Lower leg skin (tissue), 3 donors: ENCODE measurements around the gene PDZRN4.

Experiments used
- POLR2A ChIP-seq, 2 donors: fragments of 450-650 bp; IDR thresholded peaks; one replicate each; pipeline ENCODE4 v1.6.1; 2016 to 2017; ENCODE audit warnings: antibody characterized with exemption in 2 of 2, mild to moderate bottlenecking in 1 of 2, moderate library complexity in 1 of 2
- TF ChIP-seq, protein P1 (sequence below), 3 donors: fragments of 450-650 bp; IDR thresholded peaks; one replicate each; pipeline ENCODE4 v1.5.1; 2016; ENCODE audit warnings: antibody characterized with exemption in 3 of 3, mild to moderate bottlenecking in 3 of 3, moderate library complexity in 2 of 3

DNA sequence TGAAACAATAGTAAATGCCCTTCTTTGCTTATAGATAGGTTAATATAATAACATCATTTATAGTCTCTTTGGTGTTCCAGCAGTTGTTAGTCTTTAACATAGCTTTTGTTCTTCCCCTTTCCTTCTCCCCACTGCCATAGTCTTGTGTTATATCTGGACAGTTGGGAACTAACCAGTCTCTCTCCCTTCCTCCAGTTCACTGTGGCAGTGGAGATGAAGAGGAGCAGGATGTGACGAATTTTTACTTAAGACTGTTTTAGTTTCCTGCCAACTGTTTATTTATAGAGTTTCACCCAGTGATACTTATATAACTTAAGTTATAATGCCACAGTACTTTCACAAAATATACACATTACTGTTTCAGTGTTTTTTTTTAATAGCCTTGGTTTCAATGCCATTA is 277.4 kb downstream of the PDZRN4 start:
- TF ChIP-seq, protein P1, sequence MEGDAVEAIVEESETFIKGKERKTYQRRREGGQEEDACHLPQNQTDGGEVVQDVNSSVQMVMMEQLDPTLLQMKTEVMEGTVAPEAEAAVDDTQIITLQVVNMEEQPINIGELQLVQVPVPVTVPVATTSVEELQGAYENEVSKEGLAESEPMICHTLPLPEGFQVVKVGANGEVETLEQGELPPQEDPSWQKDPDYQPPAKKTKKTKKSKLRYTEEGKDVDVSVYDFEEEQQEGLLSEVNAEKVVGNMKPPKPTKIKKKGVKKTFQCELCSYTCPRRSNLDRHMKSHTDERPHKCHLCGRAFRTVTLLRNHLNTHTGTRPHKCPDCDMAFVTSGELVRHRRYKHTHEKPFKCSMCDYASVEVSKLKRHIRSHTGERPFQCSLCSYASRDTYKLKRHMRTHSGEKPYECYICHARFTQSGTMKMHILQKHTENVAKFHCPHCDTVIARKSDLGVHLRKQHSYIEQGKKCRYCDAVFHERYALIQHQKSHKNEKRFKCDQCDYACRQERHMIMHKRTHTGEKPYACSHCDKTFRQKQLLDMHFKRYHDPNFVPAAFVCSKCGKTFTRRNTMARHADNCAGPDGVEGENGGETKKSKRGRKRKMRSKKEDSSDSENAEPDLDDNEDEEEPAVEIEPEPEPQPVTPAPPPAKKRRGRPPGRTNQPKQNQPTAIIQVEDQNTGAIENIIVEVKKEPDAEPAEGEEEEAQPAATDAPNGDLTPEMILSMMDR (IDR thresholded peaks at IDR 0.05), result no peak
- no peak for TF ChIP-seq POLR2A (IDR thresholded peaks at IDR 0.05)
